HG03175 (cell line): ENCODE results near the gene CRB2.

Experiments used
- ATAC-seq: cut with Tn5 transposase; IDR thresholded peaks from one replicate; pipeline ENCODE4 v1.9.1; 2021; ENCODE audit warnings: mild to moderate bottlenecking, moderate library complexity; ENCODE audit not compliant: unreplicated experiment

Gene CRB2

DNA sequence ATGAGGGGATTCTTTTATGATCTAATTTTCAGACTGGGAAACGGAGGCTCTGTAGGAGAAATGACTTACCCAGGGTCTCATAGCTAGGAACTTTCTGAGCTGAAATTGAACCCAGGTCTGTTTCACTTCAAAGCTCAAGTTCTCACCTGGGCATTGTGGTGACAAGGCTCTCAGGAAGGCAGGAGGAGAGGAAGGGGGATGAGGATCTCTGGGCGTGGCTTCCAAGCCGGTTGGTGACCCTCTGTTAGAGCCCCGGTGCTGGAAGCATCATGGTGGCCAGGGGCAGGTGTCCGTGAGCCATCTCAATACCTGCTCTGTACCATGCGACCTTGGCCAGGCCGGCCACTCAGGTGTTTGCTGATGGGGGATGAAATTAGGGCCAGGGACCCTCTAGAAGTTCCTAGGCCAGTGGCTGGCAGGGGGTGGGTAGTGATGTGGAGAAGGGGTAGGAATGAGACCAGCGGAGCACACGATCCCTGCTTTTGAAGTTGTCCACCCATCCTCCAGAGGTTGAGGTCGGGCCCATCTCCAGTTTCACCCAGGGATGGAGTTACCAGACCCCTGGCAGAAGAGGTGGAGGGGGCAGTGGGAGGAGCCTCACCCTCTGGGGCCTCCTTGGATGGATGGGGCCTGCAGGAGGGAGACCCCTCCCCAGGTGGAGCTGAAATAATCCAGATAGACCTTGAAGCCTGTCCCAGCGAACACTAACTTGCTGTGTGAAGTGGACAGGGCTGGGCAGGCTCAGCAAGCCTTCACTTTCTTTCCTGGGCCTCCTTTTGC lies 5.9 kb downstream of the CRB2 start:
- no peak for ATAC-seq

DNA sequence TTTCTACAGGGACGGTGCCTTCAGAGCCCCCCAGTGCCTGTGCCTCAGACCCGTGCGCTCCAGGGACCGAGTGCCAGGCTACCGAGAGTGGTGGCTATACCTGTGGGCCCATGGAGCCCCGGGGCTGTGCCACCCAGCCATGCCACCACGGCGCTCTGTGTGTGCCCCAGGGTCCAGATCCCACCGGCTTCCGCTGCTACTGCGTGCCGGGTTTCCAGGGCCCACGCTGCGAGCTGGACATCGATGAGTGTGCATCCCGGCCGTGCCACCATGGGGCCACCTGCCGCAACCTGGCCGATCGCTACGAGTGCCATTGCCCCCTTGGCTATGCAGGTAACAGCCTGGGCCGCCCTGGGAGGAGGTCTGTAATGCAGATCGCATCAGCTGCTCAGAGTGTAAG lies 6.9 kb downstream of the CRB2 start:
- ATAC-seq, result no peak

- no peak for ATAC-seq
Observed at GRCh38 chr9:123364241-123364824, 8.3 kb downstream of the CRB2 start.

GRCh38 chr9:123365287-123365880 lies 9.4 kb downstream of the CRB2 start:
- ATAC-seq, result no peak

DNA sequence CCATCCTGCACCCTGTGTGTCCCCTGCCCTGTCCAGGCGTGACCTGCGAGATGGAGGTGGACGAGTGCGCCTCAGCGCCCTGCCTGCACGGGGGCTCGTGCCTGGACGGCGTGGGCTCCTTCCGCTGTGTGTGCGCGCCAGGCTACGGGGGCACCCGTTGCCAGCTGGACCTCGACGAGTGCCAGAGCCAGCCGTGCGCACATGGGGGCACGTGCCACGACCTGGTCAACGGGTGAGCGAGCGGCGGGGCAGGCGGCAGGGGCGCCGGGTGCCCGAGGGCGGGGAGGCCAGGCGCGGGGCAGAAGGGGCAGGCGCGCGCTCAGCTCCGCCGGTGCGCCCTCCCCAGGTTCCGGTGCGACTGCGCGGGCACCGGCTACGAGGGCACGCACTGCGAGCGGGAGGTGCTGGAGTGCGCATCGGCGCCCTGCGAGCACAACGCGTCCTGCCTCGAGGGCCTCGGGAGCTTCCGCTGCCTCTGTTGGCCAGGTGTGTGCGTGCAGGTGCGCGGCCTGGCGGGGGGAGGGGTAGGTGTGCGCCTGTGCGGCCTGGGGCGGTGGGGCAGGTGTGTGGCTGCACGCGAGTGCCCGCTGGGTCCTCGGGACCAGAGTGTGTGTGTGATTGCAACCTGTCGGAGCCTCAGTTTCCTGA lies 10.0 kb downstream of the CRB2 start:
- ATAC-seq, result no peak

DNA sequence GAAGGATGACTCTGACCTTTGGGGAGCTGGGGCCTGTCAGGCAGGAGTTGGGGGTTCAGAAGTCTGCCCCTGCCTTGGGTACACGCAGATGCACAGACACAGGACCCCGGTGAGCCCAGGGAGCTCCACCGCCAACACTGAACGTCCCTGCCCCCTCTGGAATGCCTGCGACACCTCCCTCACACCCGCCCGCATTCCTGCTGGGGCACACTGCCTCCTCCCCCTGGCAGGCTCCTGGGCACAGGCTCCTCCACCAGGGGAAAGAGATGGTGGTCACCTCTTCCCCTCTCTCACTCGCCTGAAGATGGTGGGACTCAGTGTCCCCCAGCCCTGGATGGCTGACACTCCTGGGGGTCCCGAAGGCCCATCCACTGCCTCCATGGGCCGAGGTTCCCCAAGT lies 12.0 kb downstream of the CRB2 start:
- ATAC-seq, result no peak

GRCh38 chr9:123368536-123369153 lies 12.6 kb downstream of the CRB2 start:
- ATAC-seq, result no peak

GRCh38 chr9:123369296-123369695 lies 13.3 kb downstream of the CRB2 start:
- ATAC-seq, result no peak

GRCh38 chr9:123370108-123370507 lies 14.1 kb downstream of the CRB2 start:
- no peak for ATAC-seq

DNA sequence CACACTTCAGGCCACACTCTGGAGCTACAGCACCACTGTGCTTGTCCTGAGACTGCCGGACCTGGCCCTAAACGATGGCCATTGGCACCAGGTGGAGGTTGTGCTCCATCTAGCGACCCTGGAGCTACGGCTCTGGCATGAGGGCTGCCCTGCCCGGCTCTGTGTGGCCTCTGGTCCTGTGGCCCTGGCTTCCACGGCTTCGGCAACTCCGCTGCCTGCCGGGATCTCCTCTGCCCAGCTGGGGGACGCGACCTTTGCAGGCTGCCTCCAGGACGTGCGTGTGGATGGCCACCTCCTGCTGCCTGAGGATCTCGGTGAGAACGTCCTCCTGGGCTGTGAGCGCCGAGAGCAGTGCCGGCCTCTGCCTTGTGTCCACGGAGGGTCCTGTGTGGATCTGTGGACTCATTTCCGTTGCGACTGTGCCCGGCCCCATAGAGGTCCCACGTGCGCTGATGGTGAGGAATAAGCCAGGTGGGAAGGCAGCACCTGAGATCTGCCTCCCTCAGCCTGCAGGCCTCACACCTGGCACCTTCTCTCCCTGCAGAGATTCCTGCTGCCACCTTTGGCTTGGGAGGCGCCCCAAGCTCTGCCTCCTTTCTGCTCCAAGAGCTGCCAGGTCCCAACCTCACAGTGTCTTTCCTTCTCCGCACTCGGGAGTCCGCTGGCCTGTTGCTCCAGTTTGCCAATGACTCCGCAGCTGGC lies 14.7 kb downstream of the CRB2 start:
- no peak for ATAC-seq

DNA sequence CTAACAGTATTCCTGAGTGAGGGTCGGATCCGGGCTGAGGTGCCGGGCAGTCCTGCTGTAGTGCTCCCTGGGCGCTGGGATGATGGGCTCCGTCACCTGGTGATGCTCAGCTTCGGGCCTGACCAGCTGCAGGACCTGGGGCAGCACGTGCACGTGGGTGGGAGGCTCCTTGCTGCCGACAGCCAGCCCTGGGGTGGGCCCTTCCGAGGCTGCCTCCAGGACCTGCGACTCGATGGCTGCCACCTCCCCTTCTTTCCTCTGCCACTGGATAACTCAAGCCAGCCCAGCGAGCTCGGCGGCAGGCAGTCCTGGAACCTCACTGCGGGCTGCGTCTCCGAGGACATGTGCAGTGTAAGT lies 15.2 kb downstream of the CRB2 start:
- no peak for ATAC-seq

DNA sequence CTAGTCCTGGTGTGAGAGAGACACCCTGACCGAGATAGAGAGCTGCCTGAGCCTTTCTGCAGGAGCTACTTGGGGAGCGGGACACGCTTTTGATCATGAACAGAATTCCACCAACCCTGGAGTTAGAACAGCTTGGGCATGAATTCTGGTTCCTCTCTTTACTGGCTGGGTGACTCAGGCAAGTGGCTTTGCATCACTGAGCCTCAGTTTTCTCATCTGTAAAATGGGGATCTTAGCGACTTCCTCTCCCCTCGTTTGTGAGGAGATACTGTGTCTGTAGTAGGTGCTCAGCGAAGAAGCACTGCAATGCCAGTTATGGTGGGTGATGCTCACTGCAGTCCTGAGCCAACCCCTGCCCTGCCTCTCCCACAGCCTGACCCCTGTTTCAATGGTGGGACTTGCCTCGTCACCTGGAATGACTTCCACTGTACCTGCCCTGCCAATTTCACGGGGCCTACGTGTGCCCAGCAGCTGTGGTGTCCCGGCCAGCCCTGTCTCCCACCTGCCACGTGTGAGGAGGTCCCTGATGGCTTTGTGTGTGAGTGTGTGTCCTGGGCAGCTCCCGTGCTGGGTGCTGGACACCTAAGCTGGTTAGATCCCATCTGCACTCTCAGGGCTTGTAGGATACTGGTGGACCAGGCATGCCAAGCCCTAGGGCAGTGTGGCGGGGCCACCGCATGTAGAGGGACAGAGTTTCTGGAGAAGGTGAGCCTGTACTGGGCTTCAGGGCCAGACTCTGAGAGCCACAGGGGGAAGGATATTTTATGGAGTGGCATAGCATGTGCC lies 16.0 kb downstream of the CRB2 start:
- ATAC-seq, result no peak

GRCh38 chr9:123372766-123373446 lies 16.9 kb downstream of the CRB2 start:
- ATAC-seq, result no peak

GRCh38 chr9:123373447-123373923 lies 17.5 kb downstream of the CRB2 start:
- ATAC-seq, result no peak

DNA sequence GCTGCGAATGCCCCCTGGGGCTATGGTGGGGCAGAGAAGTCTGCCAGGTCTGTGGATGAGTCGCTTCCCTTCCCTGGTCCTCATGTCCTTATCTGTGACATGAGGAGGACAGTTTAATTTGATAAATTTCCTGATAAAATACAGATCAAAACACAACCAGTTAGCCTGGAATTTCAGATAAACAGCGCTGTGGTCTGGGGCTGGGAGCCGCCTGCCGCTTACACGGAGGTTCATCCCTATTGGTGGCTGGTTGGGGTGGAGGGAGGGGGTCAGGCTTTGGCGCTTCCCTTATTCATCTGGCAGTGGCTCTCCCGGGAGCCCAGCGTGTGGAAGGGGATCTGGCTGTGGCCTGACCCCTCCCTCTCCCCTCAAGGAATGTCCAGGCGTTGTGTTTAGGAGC lies 17.9 kb downstream of the CRB2 start:
- no peak for ATAC-seq

GRCh38 chr9:123375469-123376132 lies 19.6 kb downstream of the CRB2 start:
- ATAC-seq, result no peak

DNA sequence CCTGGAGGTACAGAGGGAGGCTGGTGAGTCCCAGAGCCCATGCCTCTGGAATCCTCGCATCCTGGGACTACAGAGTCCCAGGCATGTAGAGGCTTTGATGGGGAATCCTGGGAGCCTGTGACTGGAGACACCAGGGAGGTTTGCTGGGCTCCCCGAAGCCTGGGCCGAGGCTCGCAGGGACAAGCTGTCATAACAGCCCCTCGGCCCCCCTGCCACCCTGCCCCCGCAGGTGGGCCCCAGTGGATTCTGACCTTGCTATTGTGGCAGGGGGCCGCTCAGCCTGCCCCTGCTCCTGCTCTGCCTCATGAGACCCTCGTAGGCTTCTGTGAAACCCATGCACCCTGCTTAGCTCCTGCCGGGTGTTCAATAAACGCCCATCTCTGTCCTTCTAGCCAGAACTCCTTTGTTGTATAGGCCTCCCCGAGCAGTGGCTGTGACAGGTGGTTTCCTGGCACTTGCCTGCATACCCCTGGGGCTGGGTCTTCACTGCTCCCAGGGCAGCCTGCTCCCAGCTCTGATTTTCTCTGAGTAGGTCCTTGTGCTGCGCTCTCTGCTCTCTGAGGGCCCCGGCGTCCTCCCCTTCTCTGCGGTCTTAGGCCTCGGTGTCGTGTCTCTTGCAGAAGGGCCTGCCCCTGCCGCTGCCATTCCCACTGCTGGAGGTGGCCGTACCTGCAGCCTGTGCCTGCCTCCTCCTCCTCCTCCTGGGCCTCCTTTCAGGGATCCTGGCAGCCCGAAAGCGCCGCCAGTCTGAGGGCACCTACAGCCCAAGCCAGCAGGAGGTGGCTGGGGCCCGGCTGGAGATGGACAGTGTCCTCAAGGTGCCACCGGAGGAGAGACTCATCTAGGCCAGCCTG lies 20.4 kb downstream of the CRB2 start:
- no peak for ATAC-seq
